Measurements from ENCODE around the gene MAPKAPK5. TPM values are rescaled to one million over a fixed set of nuclear protein-coding genes. Genes with fewer than 3 reads are reported as not detected.

Gene MAPKAPK5
- total and polyA plus RNA-seq, 9 of the 15 experiments (the other 6 are each of a cell fraction or from before 2014, with no cell fraction given) = 11.6 to 72.1 (median 60.4) TPM

DNA sequence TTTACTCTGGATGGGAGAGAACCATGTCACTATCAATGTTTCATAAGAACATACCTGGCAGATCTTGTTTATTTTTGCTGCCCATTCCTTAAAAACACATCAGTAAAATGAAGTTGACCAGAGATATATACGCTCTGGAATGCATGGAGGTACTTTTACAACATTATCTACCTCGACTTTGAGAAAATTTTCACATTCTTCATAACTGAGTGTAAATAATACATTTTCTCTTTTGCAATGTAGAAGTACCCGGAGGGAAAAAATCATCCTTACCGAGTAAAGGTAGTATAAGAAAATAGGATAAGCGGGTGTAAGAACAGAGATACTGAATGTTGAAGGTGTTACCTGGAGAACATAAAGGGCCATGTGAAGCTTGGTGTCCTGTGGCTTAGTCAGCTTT is 90.2 kb downstream of the MAPKAPK5 start:
- no peaks in the 10 kb centered on the region; the same call in 1 of the 3 replicates for H3K36me3 ChIP-seq (ENCODE audit: control insufficient read depth, insufficient read depth, low read length)
- intact Hi-C loops (cut with micrococcal nuclease) (no loop called here), in situ Hi-C loops (cut with MboI) (no loop called here)
- WGBS (ENCODE audit: insufficient coverage, low coverage, missing lambda C conversion rate) = 60% methylated on average over 5 of the region's 5 CpGs
- ChIA-PET POLR2A (interaction anchor here (1.1 to 1.3 kb wide), 3 partner anchors 8 to 71 kb away, joined by 3 read pairs; no protein-coding TSS in a partner anchor), CTCF (ENCODE audit: low intra/inter-chr PET ratio) (no interaction called here)
- H3K4me2 ChIP-seq (ENCODE audit: insufficient read depth, low read length) = no peak overlapping the region
- H4K20me1 ChIP-seq (replicated peaks; ENCODE audit: control insufficient read depth, insufficient read depth, low read length) = no peaks in the 10 kb centered on the region
- no peaks in the 10 kb centered on the region for H3K4me1 ChIP-seq (replicated peaks in 1 of 2; ENCODE audit: control insufficient read depth in 2 of 2, insufficient read depth in 2 of 2, low read length in 2 of 2)
- no peak overlapping the region for H2AFZ ChIP-seq (ENCODE audit: low read depth, low read length)
- no peak overlapping the region for H3K9ac ChIP-seq (ENCODE audit: insufficient read depth in 1 of 2, low read depth in 2 of 2, low read length in 2 of 2)
- H3K9me3 ChIP-seq (replicated peaks; ENCODE audit: control insufficient read depth, insufficient read depth, low read depth, low read length) = no peaks in the 10 kb centered on the region
- no peak overlapping the region for H3K27ac ChIP-seq (ENCODE audit: extremely low read depth, low read depth, low read length)
- no peaks in the 10 kb centered on the region for H3K79me2 ChIP-seq (ENCODE audit: control insufficient read depth, insufficient read depth, low read length)
- DNase-seq (ENCODE audit: extremely low read depth in 1 of 4, low spot score in 3 of 4) (no peak), ATAC-seq (no peak), FAIRE-seq (no peak)
- H3K27me3 ChIP-seq (ENCODE audit: control insufficient read depth in 2 of 2, insufficient read depth in 2 of 2, low read length in 2 of 2) = no peaks in the 10 kb centered on the region
- no peak overlapping the region for H3K4me3 ChIP-seq
- H3K9me1 ChIP-seq (ENCODE audit: control insufficient read depth, insufficient read depth, low read length) = no peaks in the 10 kb centered on the region
- no TSS peak for BruUV-seq (replicated peaks)
- TF ChIP-seq GATA2 (CRISPR knock-in tag; IDR thresholded peaks at IDR 0.05) (no peak), CREM (IDR thresholded peaks at IDR 0.05; ENCODE audit: low read depth) (no peak), TCF7 (IDR thresholded peaks at IDR 0.05; ENCODE audit: borderline replicate concordance) (no peak), DDX20 (tag; IDR thresholded peaks at IDR 0.05; ENCODE audit: low read depth) (no peak), CBX8 (IDR thresholded peaks at IDR 0.05; ENCODE audit: borderline replicate concordance, extremely low read depth, low read depth, low read length, poor library complexity, severe bottlenecking) (no peak)
- TF ChIP-seq, protein P1, sequence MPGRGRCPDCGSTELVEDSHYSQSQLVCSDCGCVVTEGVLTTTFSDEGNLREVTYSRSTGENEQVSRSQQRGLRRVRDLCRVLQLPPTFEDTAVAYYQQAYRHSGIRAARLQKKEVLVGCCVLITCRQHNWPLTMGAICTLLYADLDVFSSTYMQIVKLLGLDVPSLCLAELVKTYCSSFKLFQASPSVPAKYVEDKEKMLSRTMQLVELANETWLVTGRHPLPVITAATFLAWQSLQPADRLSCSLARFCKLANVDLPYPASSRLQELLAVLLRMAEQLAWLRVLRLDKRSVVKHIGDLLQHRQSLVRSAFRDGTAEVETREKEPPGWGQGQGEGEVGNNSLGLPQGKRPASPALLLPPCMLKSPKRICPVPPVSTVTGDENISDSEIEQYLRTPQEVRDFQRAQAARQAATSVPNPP (IDR thresholded peaks at IDR 0.05; ENCODE audit: borderline replicate concordance, insufficient read depth, insufficient read length) = no peak
- TF ChIP-seq, protein P2, sequence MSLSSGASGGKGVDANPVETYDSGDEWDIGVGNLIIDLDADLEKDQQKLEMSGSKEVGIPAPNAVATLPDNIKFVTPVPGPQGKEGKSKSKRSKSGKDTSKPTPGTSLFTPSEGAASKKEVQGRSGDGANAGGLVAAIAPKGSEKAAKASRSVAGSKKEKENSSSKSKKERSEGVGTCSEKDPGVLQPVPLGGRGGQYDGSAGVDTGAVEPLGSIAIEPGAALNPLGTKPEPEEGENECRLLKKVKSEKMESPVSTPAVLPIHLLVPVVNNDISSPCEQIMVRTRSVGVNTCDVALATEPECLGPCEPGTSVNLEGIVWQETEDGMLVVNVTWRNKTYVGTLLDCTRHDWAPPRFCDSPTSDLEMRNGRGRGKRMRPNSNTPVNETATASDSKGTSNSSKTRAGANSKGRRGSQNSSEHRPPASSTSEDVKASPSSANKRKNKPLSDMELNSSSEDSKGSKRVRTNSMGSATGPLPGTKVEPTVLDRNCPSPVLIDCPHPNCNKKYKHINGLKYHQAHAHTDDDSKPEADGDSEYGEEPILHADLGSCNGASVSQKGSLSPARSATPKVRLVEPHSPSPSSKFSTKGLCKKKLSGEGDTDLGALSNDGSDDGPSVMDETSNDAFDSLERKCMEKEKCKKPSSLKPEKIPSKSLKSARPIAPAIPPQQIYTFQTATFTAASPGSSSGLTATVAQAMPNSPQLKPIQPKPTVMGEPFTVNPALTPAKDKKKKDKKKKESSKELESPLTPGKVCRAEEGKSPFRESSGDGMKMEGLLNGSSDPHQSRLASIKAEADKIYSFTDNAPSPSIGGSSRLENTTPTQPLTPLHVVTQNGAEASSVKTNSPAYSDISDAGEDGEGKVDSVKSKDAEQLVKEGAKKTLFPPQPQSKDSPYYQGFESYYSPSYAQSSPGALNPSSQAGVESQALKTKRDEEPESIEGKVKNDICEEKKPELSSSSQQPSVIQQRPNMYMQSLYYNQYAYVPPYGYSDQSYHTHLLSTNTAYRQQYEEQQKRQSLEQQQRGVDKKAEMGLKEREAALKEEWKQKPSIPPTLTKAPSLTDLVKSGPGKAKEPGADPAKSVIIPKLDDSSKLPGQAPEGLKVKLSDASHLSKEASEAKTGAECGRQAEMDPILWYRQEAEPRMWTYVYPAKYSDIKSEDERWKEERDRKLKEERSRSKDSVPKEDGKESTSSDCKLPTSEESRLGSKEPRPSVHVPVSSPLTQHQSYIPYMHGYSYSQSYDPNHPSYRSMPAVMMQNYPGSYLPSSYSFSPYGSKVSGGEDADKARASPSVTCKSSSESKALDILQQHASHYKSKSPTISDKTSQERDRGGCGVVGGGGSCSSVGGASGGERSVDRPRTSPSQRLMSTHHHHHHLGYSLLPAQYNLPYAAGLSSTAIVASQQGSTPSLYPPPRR (CRISPR knock-in tag; IDR thresholded peaks at IDR 0.05; ENCODE audit: borderline replicate concordance) = no peak
